ENCODE measurements around the gene NFIA. TPM values are rescaled to one million over a fixed set of nuclear protein-coding genes. Genes with fewer than 3 reads are reported as not detected.

NFIA gene
- total and polyA plus RNA-seq, 9 of the 15 experiments (the other 6 are each of a cell fraction or from before 2014, with no cell fraction given) = 5.3 to 24.9 (median 9.8) TPM

DNA sequence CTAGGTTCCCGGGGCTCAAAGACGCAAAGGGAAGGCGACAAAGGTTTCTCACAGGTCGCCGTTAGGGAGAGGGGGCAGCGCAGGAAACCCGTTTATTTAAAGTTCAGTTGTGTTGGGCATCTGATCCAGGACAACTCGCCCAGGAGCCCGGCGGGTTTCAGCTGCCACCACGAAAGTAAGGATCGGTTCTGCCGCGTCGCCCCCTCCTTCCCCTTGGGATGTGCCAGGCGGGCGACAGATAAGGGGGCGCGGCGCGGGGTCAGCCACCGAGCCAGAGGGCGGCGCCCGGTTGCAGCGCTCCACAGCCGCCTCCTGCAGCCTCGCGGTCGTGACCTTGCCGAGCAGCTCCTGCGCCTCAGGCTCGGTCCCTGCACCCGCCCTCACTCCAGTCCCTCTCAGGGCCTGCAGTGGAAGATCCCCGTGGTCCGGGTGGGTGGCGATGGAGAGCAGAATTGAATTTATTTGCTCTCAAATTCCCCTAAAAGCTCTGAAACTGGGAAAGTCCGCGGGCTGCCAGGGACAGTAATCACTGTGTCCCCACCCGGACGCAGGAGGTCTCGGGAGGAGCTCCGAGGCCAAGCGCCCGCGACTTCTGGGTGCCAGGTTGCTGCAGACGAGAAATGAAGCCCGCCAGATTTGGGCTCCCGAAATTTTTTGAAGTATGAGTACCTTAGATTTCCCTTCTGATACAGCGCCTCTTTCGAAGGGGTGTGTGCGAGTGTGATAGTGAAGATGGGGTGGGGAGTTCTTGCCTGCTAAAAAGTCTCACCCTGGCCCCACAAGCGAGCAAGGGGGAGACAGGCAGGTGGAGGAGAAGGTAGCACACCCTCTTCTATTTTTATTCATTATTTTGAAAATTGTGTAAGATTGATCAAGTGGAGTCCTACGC is 28.4 kb upstream of the NFIA start (continued):
- TF ChIP-seq SAFB2 (IDR thresholded peaks at IDR 0.05; ENCODE audit: borderline replicate concordance, low read depth, low read length, severe bottlenecking) (no peak), ZNF224 (CRISPR knock-in tag; IDR thresholded peaks at IDR 0.05) (no peak), POU5F1 (IDR thresholded peaks at IDR 0.05; ENCODE audit: borderline replicate concordance, low read depth, low read length, partially characterized antibody) (no peak), GATAD2A (IDR thresholded peaks at IDR 0.05) (peak; percentile 79; the same call in 1 of the 2 replicates), ZNF253 (CRISPR knock-in tag; conservative IDR thresholded peaks at IDR 0.05) (no peak), TBL1XR1 (IDR thresholded peaks at IDR 0.05; ENCODE audit: low read length in 2 of 2) (peak in 1 of 2 experiments; percentile 10; a peak in 1 of 4 replicates), HEY1 (CRISPR knock-in tag; IDR thresholded peaks at IDR 0.05; ENCODE audit: borderline replicate concordance) (no peak), CHD4 (IDR thresholded peaks at IDR 0.05; ENCODE audit: insufficient read depth, insufficient replicate concordance, low read depth, low read length, poor library complexity, severe bottlenecking) (no peak), SMARCE1 (IDR thresholded peaks at IDR 0.05) (0 out of 2 replicates have a peak, but pooled peaks have one; percentile 27), ZNF436 (CRISPR knock-in tag; IDR thresholded peaks at IDR 0.05) (no peak), PREB (CRISPR knock-in tag; IDR thresholded peaks at IDR 0.05) (no peak), ZBTB7A (IDR thresholded peaks at IDR 0.05; ENCODE audit: borderline replicate concordance, control insufficient read depth, low read depth, low read length) (peak; percentile 93; the same call in 1 of the 2 replicates)
- TF ChIP-seq, protein P1, sequence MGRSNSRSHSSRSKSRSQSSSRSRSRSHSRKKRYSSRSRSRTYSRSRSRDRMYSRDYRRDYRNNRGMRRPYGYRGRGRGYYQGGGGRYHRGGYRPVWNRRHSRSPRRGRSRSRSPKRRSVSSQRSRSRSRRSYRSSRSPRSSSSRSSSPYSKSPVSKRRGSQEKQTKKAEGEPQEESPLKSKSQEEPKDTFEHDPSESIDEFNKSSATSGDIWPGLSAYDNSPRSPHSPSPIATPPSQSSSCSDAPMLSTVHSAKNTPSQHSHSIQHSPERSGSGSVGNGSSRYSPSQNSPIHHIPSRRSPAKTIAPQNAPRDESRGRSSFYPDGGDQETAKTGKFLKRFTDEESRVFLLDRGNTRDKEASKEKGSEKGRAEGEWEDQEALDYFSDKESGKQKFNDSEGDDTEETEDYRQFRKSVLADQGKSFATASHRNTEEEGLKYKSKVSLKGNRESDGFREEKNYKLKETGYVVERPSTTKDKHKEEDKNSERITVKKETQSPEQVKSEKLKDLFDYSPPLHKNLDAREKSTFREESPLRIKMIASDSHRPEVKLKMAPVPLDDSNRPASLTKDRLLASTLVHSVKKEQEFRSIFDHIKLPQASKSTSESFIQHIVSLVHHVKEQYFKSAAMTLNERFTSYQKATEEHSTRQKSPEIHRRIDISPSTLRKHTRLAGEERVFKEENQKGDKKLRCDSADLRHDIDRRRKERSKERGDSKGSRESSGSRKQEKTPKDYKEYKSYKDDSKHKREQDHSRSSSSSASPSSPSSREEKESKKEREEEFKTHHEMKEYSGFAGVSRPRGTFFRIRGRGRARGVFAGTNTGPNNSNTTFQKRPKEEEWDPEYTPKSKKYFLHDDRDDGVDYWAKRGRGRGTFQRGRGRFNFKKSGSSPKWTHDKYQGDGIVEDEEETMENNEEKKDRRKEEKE (IDR thresholded peaks at IDR 0.05; ENCODE audit: borderline replicate concordance in 1 of 2, control insufficient read depth in 1 of 2, low read depth in 2 of 2, low read length in 1 of 2) = no peak
- TF ChIP-seq, protein P2, sequence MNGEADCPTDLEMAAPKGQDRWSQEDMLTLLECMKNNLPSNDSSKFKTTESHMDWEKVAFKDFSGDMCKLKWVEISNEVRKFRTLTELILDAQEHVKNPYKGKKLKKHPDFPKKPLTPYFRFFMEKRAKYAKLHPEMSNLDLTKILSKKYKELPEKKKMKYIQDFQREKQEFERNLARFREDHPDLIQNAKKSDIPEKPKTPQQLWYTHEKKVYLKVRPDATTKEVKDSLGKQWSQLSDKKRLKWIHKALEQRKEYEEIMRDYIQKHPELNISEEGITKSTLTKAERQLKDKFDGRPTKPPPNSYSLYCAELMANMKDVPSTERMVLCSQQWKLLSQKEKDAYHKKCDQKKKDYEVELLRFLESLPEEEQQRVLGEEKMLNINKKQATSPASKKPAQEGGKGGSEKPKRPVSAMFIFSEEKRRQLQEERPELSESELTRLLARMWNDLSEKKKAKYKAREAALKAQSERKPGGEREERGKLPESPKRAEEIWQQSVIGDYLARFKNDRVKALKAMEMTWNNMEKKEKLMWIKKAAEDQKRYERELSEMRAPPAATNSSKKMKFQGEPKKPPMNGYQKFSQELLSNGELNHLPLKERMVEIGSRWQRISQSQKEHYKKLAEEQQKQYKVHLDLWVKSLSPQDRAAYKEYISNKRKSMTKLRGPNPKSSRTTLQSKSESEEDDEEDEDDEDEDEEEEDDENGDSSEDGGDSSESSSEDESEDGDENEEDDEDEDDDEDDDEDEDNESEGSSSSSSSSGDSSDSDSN (IDR thresholded peaks at IDR 0.05; ENCODE audit: borderline replicate concordance in 1 of 2, low read depth in 2 of 2, low read length in 2 of 2) = peak; percentile 41 to 78; a peak in 2 of 4 replicates
- TF ChIP-seq, protein P3, sequence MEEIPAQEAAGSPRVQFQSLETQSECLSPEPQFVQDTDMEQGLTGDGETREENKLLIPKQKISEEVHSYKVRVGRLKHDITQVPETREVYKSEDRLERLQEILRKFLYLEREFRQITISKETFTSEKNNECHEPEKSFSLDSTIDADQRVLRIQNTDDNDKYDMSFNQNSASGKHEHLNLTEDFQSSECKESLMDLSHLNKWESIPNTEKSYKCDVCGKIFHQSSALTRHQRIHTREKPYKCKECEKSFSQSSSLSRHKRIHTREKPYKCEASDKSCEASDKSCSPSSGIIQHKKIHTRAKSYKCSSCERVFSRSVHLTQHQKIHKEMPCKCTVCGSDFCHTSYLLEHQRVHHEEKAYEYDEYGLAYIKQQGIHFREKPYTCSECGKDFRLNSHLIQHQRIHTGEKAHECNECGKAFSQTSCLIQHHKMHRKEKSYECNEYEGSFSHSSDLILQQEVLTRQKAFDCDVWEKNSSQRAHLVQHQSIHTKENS (CRISPR knock-in tag; IDR thresholded peaks at IDR 0.05) = no peak
- TF ChIP-seq, protein P4, sequence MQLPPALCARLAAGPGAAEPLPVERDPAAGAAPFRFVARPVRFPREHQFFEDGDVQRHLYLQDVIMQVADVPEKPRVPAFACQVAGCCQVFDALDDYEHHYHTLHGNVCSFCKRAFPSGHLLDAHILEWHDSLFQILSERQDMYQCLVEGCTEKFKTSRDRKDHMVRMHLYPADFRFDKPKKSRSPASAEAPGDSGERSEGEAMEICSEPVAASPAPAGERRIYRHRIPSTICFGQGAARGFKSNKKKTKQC (CRISPR knock-in tag; IDR thresholded peaks at IDR 0.05) = 0 out of 2 replicates have a peak, but pooled peaks have one; percentile 54
